ENCODE measurements around the gene NXPH4.

NXPH4 gene

DNA sequence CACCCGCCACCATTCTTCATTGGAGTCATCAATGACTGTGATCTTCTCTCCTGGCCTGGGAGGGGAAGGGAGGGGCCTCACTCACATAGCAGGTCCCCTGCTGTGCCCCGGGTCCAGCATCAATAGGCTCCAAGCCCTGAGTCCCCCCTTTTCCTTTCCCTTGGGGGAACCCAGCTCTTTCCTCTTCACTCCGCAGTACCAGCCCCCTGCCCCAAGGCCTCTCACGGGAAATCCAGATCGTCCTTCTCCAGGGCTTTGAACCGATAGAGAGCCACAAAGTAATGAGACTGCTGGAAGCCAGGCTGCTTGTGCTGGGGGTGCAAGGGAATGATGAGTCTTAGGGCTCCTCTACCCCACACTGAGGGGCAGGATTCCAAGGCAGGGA is 27.7 kb downstream of the NXPH4 start:
- no peak for DNase-seq

- no peak for DNase-seq
These were observed 30.4 kb downstream of the NXPH4 start for GRCh38 chr12:57247041-57247440.

DNA sequence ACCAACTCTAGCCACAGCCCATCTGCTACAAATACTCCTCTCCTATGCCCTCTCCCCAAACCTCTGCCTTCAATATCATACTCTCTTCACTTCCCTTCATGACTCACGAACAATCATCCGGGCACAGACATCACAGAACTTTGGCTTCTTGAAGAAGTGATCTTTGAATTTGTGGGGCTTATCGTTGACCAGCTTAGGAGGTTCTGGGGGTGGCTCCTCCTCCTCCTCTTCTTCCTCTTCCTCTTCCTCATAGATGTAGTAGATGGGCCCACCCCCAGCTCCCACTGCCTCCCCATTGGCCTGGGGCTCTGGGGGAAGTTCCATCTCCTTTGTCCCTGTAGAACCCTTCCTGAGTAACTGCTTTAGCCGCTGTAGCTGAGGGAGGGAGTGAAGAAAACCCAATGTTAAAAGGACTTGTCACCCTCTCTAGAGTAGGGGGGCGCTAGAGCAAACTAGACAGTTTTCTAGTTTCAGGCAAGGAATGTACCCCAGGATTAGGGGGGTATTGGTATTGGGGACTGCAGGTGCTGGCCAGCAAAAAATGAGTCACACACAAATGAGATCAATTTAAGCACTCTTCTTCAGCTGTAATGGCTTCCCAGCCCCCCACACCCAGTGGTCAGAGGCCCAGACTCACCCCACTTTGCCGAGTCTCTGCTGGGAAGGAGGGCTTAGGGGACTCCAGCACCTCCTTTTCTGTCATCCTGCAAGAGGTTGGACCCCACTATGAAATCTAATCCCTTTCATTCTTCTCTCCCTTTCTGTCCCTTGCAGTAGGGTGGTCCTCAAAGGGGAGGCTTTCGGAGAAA is 32.5 kb downstream of the NXPH4 start:
- DNase-seq: no peak

GRCh38 chr12:57250541-57250940 is 33.9 kb downstream of the NXPH4 start:
- no peak for DNase-seq

DNA sequence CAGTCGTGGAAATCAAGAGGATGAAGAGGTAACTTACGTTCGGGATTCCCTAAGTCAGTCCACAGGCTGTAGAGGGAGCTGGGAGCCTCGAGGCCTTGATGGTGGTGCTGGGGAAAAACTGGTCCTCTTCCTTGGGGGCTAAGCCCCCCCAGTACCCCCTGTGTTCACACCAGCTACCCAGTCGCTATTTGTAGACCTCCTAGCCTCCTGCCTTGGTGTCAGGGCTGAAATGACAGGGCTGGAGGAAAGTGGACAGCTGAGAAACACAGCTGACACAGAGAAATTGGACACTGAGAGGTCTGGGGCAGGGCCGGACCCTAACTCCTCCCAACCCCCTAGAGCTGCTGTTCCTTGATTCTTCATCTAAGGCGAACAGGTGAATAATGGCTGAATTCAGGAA is 34.4 kb downstream of the NXPH4 start, which contains the start of gene STAC3:
TSS of gene STAC3 (minus strand) at position 232 of the 400 bp plus-strand sequence. CDS start 1,551 bp downstream, outside the sequence.
- DNase-seq: no peak

DNA sequence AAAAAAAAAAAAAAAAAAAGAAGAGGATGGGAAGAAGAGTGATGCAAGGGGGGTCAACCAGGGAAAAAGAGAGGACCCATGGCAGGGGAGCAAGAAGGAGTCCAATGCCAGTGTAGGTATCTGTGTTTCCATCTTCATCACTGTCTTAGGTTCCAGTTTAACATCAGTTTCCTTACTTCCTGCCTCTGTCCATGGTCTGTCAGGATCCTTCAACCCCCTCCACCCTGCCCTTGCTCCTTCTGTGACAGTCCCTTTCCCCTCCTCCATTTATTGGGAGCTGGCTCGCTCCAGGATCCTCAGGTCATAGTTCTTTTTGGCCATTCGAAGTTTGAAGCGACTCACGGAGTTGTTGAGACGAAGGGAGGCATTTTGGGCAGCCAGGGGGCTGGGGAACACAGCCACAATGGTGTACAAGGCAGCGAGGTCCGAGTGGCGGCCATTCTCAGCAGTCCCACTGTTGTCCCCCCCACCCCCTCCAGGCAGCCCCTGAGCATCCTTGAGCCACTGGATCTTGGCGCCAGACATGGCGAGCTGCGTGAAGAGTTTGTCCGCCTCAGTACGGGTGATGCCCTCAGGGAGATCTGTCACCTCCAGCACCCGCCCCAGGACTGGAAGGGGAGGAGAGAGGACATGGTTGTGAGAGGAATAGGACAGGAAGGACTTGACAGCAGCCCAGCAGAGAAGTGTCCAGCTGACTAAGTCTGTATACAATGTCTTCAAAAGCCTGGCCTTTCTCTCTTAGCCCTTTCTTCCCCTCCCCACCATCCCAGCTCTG is 38.1 kb downstream of the NXPH4 start:
- DNase-seq: no peak

- no peak for DNase-seq
These were observed 39.3 kb downstream of the NXPH4 start for GRCh38 chr12:57255916-57256315.

- no peak for DNase-seq
These were observed 42.7 kb downstream of the NXPH4 start for GRCh38 chr12:57258977-57259970.

GRCh38 chr12:57260366-57260765 is 43.8 kb downstream of the NXPH4 start:
- no peak for DNase-seq

- no peak for DNase-seq
These were observed 44.9 kb downstream of the NXPH4 start for GRCh38 chr12:57261428-57261865.

DNA sequence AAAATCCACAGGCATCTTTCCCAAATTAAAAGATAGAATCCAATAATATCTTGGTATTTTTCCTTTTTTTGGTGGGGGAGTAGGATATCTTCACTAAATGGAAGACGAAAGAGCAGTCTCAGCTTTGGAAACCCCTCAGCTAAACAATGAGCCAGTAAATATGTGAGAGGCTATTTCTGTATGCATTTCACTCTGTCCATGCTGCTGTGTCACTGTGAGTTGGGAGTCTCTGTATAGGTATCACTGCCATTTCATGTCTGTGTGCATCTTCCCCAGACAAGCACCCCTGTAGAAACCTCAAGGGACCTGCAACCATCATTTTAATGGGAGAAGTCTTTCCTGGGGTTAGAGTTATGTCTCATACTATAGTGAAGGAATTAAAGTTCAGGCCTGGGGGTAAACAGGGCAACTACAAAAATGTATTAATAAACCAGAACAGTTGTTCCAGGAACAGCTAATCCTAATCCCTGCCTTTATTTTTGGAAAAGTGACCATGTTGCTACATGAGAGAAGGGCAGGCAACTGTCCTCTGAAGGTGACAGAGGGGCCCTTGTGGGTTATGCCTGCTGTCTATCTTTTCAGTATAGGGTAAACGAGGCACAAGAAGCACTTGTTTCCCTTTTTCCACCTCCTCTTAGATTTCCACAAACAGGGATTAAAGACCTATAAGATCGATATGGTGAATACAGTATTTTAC is 45.7 kb downstream of the NXPH4 start:
- DNase-seq: no peak

DNA sequence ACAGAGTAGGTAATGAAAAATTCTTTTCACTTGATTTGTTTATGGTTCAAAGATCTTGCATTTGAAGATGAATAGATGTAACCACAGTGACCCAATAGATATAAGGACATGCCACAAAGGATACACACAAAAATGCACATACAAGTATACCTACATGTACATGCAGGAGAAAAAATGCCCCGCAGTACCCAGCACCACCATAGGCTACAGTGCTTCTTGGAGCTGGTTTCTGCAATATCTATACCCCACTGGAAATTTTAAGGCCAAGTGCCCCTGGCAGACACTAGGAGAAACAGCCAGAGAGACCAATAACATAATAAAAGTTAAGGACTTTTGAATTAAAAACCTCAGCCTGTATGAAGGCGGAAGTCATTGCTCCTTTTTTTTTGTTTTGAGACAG is 46.5 kb downstream of the NXPH4 start:
- DNase-seq: no peak

- no peak for DNase-seq
These were observed 50.1 kb downstream of the NXPH4 start for GRCh38 chr12:57266681-57267080.

DNA sequence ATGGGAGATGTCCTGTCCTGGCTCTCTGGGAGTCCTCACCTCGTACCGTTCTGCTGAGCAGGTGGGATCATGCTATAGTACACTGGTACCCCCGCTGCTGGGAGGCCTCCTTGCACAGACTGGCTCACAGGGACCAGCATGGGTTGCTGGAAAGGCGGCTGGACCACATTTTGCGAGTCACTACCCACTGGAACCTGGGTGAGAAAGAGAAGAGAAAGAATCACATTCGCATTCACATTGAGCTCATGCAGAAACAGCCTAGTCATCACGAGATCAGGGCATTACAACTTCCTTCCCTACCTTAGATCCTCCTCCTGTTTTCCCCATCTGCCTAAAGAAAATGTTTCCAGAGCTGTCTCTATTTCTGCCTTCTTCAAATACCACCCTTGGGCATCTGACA is 51.7 kb downstream of the NXPH4 start:
- DNase-seq: no peak

DNA sequence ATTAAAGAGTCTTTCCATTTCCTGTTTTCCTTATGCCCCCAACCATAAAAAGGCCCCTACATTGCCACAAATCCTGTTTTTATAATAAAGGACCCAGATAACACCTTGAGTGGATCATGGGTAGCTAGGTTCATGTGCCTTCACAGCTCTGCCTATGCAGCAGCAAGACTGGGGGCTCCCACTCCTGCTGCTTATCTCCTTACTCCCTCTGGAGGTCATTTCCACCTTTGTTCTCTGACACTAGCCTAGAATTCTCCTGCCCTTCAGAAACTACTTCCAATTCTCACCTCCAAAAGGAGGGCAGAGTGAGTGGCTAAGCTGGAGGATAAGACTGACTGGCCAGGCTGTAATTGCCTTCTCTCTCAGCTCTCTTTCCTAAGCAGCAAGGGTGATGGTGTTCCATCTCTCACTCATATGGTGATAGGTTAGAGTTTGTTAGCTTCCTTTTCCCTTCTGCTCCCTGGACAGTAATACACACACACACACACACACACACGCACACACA is 54.4 kb downstream of the NXPH4 start:
- no peak for DNase-seq

DNA sequence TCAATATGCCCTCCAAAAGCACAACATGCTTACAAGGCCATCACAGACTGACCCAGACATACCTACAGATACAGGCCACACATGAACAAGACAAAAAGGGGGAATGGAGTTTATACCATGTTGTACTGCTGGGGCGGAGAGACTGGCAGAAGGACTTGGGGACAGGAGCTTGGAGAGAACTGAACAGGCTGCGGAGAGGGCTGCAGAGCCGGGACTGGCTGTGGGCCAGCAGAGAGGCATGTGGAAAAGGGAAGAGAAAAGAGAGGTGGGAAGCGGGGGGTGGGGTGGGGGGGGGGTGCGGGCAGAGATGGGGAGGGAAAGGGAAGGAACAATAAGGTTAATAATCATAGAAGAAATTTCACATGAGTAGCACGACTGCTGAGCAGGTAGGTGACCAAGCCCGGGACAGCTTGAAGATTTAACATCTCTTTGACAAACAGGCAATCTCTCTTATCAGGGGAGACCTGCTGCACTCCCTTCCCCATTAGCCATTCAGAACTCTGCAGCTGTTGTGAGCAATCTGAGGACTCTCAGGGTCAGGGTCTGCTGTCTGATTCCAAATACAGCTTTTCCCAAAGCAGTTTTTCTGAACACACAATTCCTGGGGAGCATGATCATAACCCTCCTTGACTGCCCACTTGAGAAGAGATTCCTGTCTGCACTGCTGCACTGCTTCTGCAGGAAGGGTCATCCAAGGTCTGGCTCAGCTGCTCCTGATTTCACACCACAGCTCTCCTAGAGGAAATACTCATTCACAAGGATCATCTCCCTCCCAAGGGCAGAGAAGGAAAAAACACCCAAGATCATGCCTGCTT is 56.0 kb downstream of the NXPH4 start:
- no peak for DNase-seq

DNA sequence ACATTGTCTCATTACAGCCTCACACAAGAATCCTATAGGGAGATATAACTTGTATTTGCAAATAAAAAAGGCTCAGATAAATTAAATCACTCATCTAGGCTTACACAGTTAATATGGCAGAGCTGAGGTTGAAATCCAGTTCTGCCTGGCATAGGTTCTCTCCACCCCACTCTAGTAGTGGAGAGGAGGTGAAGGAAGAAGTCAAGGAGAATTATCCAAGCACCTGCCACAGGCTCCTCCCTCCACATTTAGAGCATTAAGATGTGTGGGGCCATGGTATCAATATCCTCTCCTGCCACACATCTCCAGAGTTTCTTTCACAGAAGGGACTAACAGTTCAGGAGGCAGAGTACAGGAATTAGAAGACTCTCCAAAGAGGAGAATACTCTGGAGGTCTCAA is 56.9 kb downstream of the NXPH4 start:
- DNase-seq: no peak

Data from GOT3 (cell line).